ENCODE measurements around the gene KIF1B.
"Not testable (repeated sequence)": the region's sequence is repeated elsewhere in the genome, so short reads cannot be mapped to it uniquely, and the experiment has no call there.

Gene KIF1B

DNA sequence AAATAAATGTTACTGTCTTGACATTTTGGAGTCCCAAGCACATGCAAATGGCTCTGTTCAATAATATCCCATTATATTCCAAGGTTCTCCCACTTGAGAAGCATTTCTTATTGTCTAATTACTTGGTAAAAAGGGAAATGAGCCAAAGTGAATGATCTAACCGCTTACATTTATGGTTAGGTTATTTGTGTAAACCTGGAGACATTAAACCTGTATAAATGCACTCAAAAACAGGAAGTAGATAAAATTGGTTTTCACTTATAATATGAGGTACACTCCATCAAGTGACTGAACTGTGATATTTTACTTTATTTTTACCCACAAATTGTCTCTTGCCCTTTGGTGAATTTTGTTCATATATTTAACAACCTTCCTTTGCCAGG, 26.8 kb downstream of the KIF1B start:
- DNase-seq (ENCODE audit: low read depth), result no peak

DNA sequence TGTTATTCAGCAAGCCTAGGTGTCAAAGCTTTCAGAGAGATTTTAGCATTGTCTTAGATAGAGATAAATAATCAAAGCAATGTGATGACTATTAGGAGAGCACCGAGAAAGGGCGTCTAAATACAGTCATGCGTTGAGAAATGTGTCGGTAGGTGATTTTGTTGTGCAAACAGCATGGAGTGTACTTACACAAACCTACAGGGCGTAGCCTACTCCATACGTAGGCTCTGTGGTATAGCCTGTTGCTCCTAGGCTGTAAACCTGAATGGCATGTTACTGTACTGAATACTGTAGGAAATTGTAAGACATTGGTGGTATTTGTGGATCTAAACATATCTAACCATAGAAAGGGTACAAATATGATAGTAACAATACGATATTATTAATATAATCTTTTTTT, 31.8 kb downstream of the KIF1B start:
- DNase-seq (ENCODE audit: low read depth), result no peak

DNA sequence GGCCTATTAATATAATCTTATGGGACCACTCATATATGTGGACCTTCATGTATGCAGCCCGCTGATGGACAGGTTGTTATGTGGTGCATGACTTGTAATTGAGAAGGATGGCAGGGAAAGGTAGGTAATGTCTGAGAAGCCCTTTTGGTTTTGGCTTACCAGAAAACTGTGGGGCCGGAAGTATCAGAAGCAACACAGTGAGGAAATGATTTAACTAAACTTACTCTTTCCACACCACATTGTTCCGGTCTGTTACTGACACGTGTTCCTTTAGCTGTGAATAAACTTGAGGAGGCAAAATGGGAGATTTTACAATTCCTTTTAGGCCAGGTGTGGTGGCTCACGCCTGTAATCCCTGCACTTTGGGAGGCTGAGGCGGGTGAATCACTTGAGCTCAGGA, 32.4 kb downstream of the KIF1B start:
- DNase-seq (ENCODE audit: low read depth), result no peak

DNA sequence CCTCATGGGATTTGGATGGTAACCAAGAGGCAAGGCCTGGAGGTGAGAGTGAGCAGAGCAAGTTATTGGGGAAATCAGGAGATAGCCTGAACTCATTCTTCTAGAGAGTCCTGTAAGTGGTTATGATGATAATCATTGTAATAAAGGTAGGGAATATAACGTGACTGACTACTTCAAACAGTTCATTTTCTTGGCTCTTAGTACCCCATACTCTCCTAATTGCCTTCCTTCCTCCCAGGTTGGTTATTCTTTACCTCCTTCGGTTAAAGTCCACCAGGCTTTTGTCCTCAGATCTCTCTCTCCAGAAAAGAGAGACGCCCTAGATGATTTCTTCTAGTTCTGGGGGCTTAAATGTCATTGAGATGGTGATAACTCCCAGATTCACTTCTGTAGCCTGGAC, 35.3 kb downstream of the KIF1B start:
- DNase-seq (ENCODE audit: low read depth), result no peak

DNA sequence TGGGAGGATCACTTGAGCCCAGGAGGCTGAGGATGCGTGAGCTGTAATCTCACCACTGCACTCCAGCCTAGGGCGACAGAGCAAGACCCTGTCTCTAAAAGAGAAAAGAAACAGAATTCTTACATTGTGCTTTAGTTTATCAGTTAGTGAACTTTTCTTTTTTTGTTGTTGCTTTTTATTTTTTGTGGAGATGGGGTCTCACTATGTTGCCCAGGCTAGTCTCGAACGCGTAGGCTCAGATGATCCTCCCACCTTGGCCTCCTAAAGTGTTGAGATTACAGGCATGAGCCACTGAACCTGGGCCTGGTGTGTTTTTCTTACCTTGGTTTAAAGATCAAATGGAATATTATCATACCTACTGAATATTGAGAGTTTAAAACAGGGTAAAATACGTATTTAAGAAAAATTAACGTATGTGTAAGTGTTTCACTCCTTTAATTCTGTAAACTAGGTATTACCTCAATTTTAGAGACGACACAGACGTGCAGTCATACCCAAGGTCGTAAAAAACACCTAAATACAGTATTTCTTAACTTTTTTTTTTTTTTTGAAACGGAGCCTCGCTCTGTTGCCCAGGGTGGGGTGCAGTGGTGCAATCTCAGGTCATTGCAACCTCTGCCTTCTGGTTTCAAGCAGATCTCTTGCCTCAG, 39.6 kb downstream of the KIF1B start:
- DNase-seq (ENCODE audit: low read depth), result no peak

DNA sequence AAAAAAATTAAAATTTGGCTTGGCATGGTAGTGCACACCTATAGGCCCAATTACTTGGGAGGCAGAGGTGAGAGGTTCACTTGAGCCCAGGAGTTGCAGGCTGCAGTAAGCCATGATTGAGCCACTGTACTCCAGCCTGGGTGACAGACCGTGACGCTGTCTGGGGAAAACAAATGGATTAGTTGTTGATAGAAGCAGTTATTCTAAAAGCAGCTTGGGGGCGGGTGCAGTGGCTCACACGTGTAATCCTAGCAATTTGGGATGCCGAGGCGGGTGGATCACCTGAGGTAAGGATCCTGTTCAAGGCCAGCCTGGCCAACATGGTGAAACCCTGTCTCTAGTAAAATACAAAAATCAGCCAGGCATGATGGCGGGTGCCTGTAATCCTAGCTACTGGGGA, 40.3 kb downstream of the KIF1B start:
- no peak for DNase-seq (ENCODE audit: low read depth)

DNA sequence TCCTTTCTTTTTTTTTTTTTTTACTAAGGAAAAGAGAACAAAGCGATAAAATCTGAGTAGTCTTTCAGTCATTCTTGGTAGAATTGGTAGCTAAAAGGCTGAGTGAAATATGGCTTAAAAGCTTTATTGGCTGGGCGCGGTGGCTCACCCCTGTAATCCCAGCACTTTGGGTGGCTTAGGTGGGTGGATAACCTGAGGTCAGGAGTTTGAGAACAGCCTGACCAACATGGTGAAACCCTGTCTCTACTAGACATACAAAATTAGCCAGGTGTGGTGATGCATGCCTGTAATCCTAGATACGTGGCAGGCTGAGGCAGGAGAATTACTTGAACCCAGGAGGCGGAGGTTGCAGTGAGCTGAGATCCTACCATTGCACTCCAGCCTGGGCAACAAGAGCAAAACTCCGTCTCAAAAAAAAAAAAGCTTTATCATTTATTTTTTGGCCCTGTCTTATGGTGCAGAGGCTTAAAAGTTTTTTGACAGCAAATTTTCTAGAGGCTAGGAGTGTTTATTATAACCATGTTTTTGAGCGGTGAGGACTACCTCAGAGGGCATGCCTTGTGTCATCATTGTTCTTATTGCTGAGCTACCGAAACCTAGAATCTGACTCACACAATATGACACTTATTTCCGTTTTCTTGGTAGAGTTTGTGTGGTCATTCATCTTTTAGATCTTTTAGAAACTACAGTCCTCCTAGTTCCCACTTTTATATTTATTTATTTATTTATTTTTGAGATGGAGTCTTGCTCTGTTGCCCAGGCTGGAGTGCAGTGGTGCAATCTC, 41.1 kb downstream of the KIF1B start:
- DNase-seq (ENCODE audit: low read depth), result not testable (repeated sequence)

DNA sequence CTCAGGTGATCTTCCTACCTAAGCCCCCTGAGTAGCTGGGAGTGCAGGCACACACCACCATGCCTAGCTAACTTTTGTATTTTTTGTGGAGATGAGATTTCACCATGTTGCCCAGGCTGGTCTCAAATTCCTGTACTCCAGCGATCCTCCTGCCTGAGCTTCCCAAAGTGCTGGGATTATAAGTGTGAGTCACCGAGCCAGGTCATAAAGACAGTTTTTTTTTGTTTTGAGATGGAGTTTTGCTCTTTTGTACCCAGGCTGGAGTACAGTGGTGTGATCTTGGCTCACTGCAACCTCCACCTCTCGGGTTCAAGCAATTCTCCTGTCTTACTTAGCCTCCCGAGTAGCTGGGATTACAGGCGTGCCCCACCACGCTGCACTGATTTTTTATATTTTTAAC, 42.1 kb downstream of the KIF1B start:
- DNase-seq (ENCODE audit: low read depth), result no peak

DNA sequence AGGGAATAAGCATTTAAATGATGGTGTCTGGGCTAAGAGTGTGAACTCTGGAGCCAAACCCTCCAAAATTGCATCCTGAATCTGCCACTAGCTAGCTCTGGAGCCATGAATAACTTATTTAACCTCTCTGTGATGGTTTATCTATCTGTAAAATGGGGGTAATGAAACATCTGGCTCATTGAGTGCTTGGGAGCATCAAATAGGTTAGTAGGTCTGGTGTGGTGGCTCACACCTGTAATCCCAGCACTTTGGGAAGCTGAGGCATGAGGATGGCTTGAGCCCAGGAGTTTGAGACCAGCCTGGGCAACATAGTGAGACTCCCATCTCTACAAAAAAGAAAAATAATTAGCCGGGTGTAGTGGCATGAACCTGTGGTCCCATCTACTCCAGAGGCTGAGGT, 42.8 kb downstream of the KIF1B start:
- DNase-seq (ENCODE audit: low read depth), result no peak

DNA sequence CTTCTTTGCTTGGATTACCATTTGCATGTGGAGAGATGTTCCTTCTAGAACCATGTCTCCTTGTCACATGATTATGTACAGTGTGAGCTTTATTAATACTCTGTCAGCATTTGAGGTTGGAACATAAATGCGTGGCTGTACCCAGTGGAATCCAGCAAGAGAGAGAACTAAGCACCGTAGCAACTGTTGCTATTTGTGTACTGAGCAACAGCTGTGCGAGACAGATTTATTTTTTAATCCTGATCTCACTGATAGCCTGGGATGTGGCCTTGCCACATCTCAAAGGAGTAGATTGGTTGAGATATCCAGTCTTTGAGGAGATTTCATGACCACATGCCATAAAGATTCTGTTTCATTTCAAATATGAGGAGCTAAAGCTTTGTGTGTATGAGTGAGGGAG, 43.4 kb downstream of the KIF1B start:
- DNase-seq (ENCODE audit: low read depth), result no peak

DNA sequence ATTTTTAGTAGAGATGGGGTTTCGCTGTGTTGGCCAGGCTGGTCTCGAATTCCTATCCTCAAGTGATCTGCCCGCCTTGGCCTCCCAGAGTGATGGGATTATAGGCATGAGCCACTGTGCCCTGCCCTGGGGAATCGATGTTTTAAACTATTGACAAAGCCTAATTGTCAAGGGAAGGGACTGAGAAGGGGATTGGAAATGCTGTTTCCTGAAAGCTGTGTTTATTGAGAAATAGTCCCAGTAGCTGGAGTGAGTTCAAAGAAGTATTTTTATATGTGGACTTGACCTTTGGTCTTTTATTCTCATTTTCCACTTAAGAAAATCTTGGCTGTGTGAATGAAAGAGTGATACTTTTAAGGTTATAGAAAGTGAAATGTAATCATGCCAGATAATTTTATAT, 47.5 kb downstream of the KIF1B start:
- DNase-seq (ENCODE audit: low read depth), result no peak

DNA sequence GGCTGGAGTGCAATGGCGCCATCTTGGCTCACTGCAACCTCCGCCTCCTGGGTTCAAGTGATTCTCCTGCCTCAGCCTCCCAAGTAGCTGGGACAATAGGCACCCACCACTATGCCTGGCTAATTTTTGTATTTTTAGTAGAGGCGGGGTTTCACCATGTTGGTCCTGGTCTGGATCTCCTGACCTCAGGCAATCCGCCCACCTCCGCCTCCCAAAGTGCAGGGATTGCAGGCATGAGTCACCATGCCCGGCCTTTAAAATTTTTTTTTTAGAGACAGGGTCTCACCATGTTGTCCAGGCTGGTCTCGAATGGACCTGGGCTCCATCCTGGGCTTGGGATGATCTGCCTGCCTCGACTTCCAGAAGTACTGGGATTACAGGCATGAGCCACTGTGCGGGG, 49.2 kb downstream of the KIF1B start:
- not testable (repeated sequence) for DNase-seq (ENCODE audit: low read depth)

DNA sequence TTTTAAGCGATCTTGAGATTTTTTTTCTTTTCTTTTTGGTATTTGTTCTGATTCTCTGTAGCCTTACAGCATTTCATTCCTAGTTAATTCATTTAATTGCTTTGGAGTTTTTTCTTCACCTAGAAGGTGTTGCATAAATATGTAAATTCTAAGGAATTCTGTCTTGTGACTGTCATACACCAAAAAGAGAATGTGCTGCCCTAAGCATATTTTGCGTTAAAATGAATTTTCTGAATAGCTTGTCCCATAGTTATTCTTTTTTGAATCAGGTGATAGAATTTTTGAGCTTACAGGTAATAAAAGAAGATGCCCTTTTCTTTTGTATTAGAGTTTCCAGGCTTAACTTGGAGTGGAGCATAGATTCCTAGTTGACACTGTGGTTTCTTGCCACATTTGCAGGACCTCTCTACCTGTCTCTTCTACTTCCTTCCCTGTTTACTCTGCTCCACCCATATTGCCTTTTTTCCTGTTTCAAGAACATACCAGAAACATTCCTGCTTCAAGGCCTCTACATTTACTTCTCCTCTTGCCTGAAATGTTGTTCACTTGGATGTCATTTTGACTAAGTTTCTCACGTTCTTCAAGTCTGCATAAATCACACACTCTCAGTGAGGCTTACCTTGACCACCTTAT, 53.2 kb downstream of the KIF1B start:
- DNase-seq (ENCODE audit: low read depth), result no peak

DNA sequence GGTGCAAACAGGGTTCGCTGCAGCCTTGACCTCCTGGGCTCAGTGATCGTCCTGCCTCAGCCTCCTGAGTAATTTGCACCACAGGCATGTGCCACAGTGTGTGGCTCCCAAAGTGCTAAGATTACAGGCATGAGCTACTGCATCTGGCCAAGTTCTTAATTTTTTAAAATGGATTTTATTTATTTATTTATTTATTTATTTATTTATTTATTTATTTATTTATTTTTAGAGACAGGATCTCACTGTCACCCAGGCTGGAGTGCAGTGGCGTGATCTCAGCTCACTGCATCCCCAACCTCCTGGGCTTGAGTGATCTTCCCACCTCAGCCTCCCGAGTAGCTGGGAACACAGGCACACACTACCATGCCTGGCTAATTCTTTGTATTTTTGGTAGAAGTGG, 54.7 kb downstream of the KIF1B start:
- no peak for DNase-seq (ENCODE audit: low read depth)

DNA sequence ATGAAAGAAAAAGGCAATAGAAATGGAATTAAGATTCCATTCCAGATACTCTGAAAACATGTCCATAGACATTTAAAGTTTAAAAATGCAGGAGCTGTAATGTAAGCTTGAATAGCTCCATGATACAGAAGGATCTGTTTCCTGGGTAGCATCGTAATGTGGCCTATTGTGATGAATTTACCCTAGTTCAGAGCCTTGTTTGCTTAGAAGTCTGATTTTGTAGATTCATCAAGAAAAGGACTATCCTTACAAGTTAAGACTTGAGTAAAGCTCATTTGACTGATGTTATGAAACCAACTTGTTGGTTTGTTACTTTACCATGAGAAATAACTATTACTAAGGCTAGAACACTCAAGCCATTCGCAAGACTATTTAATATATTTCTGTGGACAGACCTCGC, 55.5 kb downstream of the KIF1B start:
- no peak for DNase-seq (ENCODE audit: low read depth)

DNA sequence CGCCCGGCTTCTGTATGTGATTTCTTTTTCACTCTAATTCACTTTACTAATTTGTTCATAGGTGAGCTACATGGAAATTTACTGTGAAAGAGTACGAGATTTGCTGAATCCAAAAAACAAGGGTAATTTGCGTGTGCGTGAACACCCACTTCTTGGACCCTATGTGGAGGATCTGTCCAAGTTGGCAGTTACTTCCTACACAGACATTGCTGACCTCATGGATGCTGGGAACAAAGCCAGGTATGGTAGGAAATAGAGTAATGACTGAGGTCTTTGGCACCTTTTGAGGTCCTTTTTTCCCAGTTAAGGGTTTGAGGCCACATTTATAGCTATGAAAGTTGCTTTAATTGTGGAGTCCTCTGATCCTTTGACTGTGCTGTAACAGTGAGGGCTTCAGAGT, 56.9 kb downstream of the KIF1B start:
- DNase-seq (ENCODE audit: low read depth), result no peak

DNA sequence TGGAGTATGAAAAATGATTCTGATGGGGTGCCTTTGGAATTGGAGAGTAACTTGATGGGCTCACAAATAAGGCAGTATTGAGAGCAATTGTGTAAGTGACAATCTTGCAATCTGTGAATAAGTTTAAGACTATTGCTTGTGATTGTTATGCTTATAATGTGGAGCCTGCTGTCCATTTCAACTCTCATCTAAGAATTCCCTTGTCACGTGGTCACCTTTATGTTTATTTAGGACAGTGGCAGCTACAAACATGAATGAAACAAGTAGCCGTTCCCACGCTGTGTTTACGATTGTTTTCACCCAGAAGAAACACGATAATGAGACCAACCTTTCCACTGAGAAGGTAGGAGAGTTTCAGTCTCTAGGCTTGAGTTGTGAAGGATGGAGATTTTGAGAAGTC, 57.6 kb downstream of the KIF1B start:
- no peak for DNase-seq (ENCODE audit: low read depth)

DNA sequence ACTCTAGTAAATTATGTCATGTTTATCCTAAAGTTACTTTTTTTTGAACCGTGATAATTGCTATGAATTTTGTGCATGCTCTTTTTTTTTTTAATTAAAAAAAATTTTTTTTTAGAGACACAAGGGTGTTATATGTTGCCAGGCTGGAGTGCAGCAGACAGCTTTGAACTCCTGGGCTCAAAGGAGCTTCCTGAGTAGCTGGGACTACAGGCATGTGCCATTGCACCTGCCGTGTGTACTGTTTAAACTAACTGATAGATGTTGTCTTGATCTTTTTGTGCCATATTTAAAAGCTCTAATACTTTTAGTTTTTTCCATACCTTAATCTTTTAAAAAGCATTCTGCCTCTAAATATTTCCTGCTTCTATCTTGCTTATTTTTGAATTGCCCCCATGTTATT, 60.7 kb downstream of the KIF1B start:
- no peak for DNase-seq (ENCODE audit: low read depth)

DNA sequence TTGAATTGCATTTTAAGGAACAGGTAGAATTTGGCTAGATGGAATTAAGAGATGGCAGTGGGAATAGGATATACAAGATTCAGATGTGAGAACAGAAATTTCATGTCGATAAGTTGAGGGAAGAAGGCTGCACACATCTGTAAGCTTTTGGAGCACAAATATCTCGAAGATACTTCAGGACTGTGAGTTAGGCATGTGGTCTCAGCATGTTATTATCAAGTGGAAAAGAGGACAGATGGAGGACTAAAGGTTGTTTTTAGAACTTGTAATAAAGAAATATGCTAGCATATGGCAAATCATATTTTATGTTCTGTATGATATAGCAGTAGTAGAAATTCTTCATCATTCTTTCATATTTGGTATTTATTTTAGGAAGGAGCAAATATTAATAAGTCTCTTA, 61.5 kb downstream of the KIF1B start:
- DNase-seq (ENCODE audit: low read depth), result no peak

DNA sequence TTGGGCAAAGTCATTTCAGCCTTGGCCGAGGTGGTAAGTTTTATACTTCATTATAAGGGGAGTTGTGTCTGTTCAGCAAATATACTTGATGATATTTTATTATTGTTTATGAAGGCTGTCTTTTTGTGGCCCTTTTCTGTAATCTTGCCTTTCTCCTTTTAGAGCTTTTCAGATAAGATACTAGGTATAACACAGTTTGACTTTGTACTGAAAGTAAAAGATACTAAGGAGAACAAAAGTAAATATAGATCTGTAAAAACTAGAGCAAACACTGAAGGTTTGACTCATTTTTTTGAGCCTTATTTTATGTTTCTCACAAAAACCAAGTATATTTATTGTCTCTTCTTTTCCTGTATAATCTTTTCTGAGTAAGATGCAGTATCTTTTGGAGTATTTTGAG, 61.9 kb downstream of the KIF1B start:
- no peak for DNase-seq (ENCODE audit: low read depth)

DNA sequence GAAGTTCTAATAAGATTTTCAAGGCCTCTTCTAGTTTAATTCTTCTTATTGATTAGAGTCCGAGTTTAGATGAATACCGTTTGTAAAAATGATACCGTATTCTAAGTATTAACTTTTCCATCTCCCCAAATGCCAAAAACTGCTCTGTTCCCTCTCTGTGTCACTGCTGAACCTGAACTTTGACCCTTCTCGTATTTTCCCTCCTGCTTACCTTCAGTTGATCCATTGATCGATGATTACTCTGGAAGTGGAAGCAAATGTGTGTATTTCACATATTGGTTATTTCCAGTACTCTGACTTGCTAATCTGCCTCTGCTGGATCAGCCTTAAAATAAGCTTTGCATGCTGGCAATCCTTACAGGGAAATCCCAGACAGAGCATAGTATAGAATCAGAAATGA, 68.5 kb downstream of the KIF1B start:
- DNase-seq (ENCODE audit: low read depth), result no peak

DNA sequence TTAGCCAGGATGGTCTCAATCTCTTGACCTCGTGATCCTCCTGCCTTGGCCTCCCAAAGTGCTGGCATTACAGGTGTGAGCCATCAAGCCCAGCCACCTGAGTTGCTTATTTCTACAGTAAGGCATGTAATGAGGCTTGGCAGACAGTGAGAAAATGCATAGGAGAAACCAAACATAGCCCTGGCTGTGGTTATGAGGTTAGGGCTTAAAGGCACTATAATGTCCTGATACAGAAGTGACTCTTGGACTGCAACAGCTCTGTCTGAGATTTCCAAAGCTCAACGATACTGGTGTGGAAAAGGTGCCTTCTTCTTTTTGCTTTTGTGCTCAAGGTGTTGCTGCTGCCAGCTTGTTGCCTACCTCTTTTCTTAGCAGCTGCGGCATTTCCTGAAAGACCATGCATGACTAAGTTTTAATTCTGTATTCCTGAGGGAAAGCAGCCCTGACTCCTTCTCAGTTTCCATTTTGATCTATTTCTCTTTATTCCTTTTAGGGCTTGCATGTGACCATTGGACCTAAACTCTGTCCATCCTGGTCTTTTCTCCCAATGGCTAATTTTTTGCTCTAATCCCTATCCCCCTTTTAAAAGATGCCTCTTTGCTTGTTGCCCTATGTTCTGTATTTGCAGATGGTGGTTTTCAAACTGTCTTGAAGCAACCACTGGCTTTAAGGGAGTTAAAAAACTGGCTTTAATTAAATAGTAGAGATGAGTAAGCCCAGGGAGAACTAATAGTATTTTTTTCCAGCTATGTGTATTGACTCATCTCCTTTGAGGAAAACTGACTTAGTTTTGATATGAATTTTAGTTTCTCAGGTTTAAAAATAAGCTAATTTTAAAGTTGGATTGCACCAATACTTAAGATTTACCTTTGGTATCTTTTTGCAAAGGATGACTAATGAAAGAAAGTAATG, 70.3 kb downstream of the KIF1B start:
- no peak for DNase-seq (ENCODE audit: low read depth)
